DOHH2 (cell line): ENCODE results near the gene ACTN1.

Source experiments
- H3F3A ChIP-seq: fragments of 200-600 bp; sonication (generic), shearing (Covaris generic); 2 replicates; pipeline ENCODE4 v1.6.0; 2016; ENCODE audit warnings: antibody characterized with exemption, mild to moderate bottlenecking; ENCODE audit not compliant: control insufficient read depth, insufficient read depth
- H3K27ac ChIP-seq: fragments of 200-600 bp; sonication (generic); 2 replicates; pipeline ENCODE4 v1.5.1; 2014; ENCODE audit warnings: low read depth, mild to moderate bottlenecking, low read length, moderate library complexity
- H3K27me3 ChIP-seq: fragments of 200-600 bp; sonication (generic); 2 replicates; pipeline ENCODE4 v1.6.1; 2014; ENCODE audit warnings: mild to moderate bottlenecking, low read length, mixed read lengths; ENCODE audit not compliant: control insufficient read depth
- H3K36me3 ChIP-seq: fragments of 200-600 bp; sonication (generic); 2 replicates; pipeline ENCODE4 v1.6.1; 2014; ENCODE audit warnings: mild to moderate bottlenecking, low read length, moderate library complexity, mixed read lengths; ENCODE audit not compliant: control insufficient read depth
- H3K4me1 ChIP-seq: fragments of 200-600 bp; sonication (generic); 2 replicates; pipeline ENCODE4 v1.6.1; 2014; ENCODE audit warnings: mild to moderate bottlenecking, low read length, mixed read lengths; ENCODE audit not compliant: control insufficient read depth
- H3K4me2 ChIP-seq: fragments of 200-600 bp; sonication (generic); 2 replicates; pipeline ENCODE4 v1.6.0; 2014; ENCODE audit warnings: mild to moderate bottlenecking, low read length, moderate library complexity
- H3K4me3 ChIP-seq: fragments of 200-600 bp; sonication (generic); 2 replicates; pipeline ENCODE4 v1.5.1; 2014; ENCODE audit warnings: mild to moderate bottlenecking, low read length, mixed read lengths
- H3K79me2 ChIP-seq: fragments of 200-600 bp; sonication (generic); 2 replicates; pipeline ENCODE4 v1.6.1; 2014; ENCODE audit warnings: mild to moderate bottlenecking, low read length, mixed read lengths; ENCODE audit not compliant: control insufficient read depth
- H3K9me2 ChIP-seq: fragments of 200-600 bp; sonication (generic); replicated peaks from 2 replicates; pipeline ENCODE4 v1.6.1; 2014; ENCODE audit warnings: mild to moderate bottlenecking, low read length, mixed read lengths; ENCODE audit not compliant: control insufficient read depth
- H3K9me3 ChIP-seq: fragments of 200-600 bp; sonication (generic); 2 replicates; pipeline ENCODE4 v1.6.1; 2014; ENCODE audit warnings: antibody characterized with exemption, low read length, mixed read lengths; ENCODE audit not compliant: control insufficient read depth, insufficient read depth
- H4K20me1 ChIP-seq: fragments of 200-600 bp; sonication (generic); 2 replicates; pipeline ENCODE4 v1.6.0; 2014; ENCODE audit warnings: low read depth, mild to moderate bottlenecking, antibody characterized with exemption, low read length, moderate library complexity; ENCODE audit not compliant: control insufficient read depth, insufficient read depth
- EZH2phosphoT487 ChIP-seq: fragments of 200-600 bp; sonication (generic); IDR thresholded peaks from 2 replicates; pipeline ENCODE4 v1.6.1; 2017; ENCODE audit warnings: borderline replicate concordance, mild to moderate bottlenecking, antibody characterized with exemption, low read length, moderate library complexity, mixed read lengths
- TF ChIP-seq, protein P1 (sequence below): fragments of 200-600 bp; sonication (generic); IDR thresholded peaks from one replicate; pipeline ENCODE4 v1.5.1; 2014; ENCODE audit warnings: antibody characterized with exemption, mild to moderate bottlenecking, low read depth, low read length; ENCODE audit not compliant: poor library complexity, severe bottlenecking

ACTN1 gene

DNA sequence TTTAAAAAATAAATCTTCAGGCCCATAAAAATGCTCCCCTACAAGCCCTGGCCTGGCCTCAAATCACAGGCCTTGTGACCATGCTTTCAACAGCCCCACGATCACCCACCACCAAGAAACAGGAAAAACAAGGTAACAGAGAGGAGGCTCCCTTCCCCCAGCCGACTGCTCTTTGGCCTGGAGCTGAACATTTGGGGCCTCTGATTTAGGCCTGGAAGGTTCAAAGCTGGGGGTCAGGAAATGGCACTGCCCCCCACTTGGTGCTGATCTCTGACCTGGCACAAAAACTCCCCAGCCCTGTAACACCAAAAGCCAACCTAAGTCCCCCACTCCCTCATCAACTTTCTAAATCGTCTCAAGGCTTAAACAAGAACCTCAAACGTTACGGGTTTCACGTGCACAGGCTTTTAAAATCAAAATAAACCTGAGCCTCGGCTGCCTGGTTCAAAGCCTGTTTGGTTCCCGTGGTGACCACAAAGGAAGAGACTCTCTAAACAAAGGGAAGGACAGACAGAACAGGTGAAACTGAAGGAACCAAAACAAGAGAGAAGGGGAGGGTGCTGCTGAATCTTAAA, 9.0 kb downstream of the ACTN1 start:
- Histone ChIP-seq H3K36me3 (no peaks in the 10 kb centered on the region), H3F3A (no peaks in the 10 kb centered on the region), H3K4me3 (no peak overlapping the region), H3K27me3 (peaks cover 16% of the 10 kb centered on the region; the same call in 1 of the 2 replicates), H3K4me2 (no peak overlapping the region), H3K27ac (no peak overlapping the region), H3K9me3 (no peaks in the 10 kb centered on the region), H4K20me1 (no peaks in the 10 kb centered on the region), H3K79me2 (no peaks in the 10 kb centered on the region), H3K9me2 (no peaks in the 10 kb centered on the region; the same call in 1 of the 2 replicates), H3K4me1 (no peaks in the 10 kb centered on the region)
- TF ChIP-seq EZH2phosphoT487 = no peak
- TF ChIP-seq, protein P1, sequence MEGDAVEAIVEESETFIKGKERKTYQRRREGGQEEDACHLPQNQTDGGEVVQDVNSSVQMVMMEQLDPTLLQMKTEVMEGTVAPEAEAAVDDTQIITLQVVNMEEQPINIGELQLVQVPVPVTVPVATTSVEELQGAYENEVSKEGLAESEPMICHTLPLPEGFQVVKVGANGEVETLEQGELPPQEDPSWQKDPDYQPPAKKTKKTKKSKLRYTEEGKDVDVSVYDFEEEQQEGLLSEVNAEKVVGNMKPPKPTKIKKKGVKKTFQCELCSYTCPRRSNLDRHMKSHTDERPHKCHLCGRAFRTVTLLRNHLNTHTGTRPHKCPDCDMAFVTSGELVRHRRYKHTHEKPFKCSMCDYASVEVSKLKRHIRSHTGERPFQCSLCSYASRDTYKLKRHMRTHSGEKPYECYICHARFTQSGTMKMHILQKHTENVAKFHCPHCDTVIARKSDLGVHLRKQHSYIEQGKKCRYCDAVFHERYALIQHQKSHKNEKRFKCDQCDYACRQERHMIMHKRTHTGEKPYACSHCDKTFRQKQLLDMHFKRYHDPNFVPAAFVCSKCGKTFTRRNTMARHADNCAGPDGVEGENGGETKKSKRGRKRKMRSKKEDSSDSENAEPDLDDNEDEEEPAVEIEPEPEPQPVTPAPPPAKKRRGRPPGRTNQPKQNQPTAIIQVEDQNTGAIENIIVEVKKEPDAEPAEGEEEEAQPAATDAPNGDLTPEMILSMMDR = no peak

DNA sequence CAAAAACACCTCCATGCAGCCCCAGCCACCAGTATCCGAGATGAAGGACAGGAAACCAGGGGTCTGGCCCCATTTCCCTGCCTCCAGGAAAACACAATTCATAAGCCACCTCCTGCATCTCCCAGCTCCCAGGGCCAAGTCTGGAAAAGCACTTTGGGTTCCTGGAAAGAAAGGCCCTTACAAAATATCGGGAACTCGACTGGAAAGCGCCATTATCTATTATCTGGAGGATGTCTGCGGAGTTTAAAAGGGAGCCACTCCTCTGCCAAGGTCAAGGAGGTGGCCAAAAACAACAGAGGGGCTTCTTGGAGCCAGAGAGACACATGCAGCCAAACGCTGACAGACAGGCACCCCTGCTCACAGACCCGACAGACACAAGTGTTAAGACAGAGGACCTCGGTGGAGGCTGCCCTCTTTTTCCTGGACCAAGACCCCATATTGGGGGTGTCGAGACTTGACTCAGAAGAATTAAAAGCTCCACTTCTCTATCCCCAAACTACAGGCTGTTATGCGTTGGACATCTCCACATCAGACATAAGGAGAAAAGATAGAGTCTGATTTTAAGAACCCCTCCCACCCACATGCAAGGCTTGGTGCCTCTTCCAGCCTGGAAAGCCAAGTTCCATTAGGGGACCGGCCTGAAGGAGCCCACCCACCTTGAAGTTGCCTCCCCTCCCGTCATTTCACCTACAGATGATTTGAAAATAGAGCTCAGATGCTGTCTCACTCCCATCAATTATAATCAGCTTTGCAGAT, 9.6 kb downstream of the ACTN1 start:
- no peaks in the 10 kb centered on the region for H4K20me1 ChIP-seq
- H3K9me2 ChIP-seq = no peaks in the 10 kb centered on the region; the same call in 1 of the 2 replicates
- TF ChIP-seq EZH2phosphoT487 = no peak
- TF ChIP-seq, protein P1 = no peak
- H3K4me3 ChIP-seq = no peak overlapping the region
- no peak overlapping the region for H3K27ac ChIP-seq
- H3K9me3 ChIP-seq = no peaks in the 10 kb centered on the region
- no peaks in the 10 kb centered on the region for H3K79me2 ChIP-seq
- no peaks in the 10 kb centered on the region for H3F3A ChIP-seq
- H3K27me3 ChIP-seq = 0 out of 2 replicates have a peak, but pooled peaks cover 15% of the 10 kb centered on the region
- no peaks in the 10 kb centered on the region for H3K4me1 ChIP-seq
- no peaks in the 10 kb centered on the region for H3K36me3 ChIP-seq
- no peak overlapping the region for H3K4me2 ChIP-seq

DNA sequence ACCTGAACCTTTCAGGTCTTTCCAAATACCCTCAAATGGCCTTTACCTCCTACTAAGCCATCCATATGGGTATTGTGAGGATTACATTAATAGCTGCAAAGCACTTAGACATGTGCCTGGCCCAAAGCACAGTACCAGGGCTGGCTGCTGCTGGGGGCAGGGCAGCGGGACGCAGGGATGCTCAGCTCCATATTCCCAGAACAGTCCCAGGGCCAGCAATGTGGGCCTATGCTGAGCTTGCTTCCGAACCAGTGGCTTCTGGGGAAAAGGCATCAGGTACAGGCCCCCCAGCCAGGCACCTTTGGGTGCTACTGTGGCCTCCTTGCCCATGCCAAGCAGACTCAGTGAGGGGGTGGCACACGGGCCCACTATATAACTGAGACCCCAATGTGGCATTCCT, 10.4 kb downstream of the ACTN1 start:
- no peak overlapping the region for H3K4me2 ChIP-seq
- no peaks in the 10 kb centered on the region for H4K20me1 ChIP-seq
- H3K4me3 ChIP-seq = no peak overlapping the region
- no peaks in the 10 kb centered on the region for H3K4me1 ChIP-seq
- H3K36me3 ChIP-seq = no peaks in the 10 kb centered on the region
- H3F3A ChIP-seq = no peaks in the 10 kb centered on the region
- no peaks in the 10 kb centered on the region for H3K79me2 ChIP-seq
- no peaks in the 10 kb centered on the region for H3K9me3 ChIP-seq
- H3K27ac ChIP-seq = no peak overlapping the region
- H3K9me2 ChIP-seq = no peaks in the 10 kb centered on the region; the same call in 1 of the 2 replicates
- H3K27me3 ChIP-seq = 0 out of 2 replicates have a peak, but pooled peaks cover 15% of the 10 kb centered on the region
- TF ChIP-seq EZH2phosphoT487 = no peak
- TF ChIP-seq, protein P1 = no peak
